Measurements from ENCODE around the gene UNC93A.
"Not testable (repeated sequence)": the region's sequence is repeated elsewhere in the genome, so short reads cannot be mapped to it uniquely, and the experiment has no call there.

UNC93A gene

GRCh38 chr6:167309355-167310192 is 18.5 kb downstream of the UNC93A start:
- not testable (repeated sequence) for DNase-seq (ENCODE audit: low read depth in 3 of 3)

- no peak for DNase-seq (ENCODE audit: low read depth in 3 of 3)
Observed at GRCh38 chr6:167311286-167311685, 20.2 kb downstream of the UNC93A start.

- DNase-seq (ENCODE audit: low read depth in 3 of 3) = not testable (repeated sequence)
Observed at GRCh38 chr6:167311691-167312090, 20.6 kb downstream of the UNC93A start.

GRCh38 chr6:167314180-167314821 is 23.2 kb downstream of the UNC93A start:
- no peak for DNase-seq (ENCODE audit: low read depth in 3 of 3)

GRCh38 chr6:167317172-167317571 is 26.1 kb downstream of the UNC93A start:
- DNase-seq (ENCODE audit: low read depth in 3 of 3) = no peak

GRCh38 chr6:167318354-167318753 is 27.2 kb downstream of the UNC93A start:
- not testable (repeated sequence) for DNase-seq (ENCODE audit: low read depth in 3 of 3)

GRCh38 chr6:167318856-167319255 is 27.7 kb downstream of the UNC93A start:
- DNase-seq (ENCODE audit: low read depth in 3 of 3) = not testable (repeated sequence)

- not testable (repeated sequence) for DNase-seq (ENCODE audit: low read depth in 3 of 3)
Observed at GRCh38 chr6:167319856-167320753, 29.0 kb downstream of the UNC93A start.

GRCh38 chr6:167320754-167321056 is 29.6 kb downstream of the UNC93A start:
- DNase-seq (ENCODE audit: low read depth in 3 of 3) = not testable (repeated sequence)

- not testable (repeated sequence) for DNase-seq (ENCODE audit: low read depth in 3 of 3)
Observed at GRCh38 chr6:167321185-167321584, 30.1 kb downstream of the UNC93A start.

GRCh38 chr6:167323111-167323510 is 32.0 kb downstream of the UNC93A start:
- DNase-seq (ENCODE audit: low read depth in 3 of 3) = no peak

GRCh38 chr6:167324111-167324510 is 33.0 kb downstream of the UNC93A start:
- DNase-seq (ENCODE audit: low read depth in 3 of 3) = no peak

GRCh38 chr6:167325766-167326165 is 34.7 kb downstream of the UNC93A start:
- no peak for DNase-seq (ENCODE audit: low read depth in 3 of 3)

GRCh38 chr6:167327391-167327790 is 36.3 kb downstream of the UNC93A start:
- no peak for DNase-seq (ENCODE audit: low read depth in 3 of 3)

GRCh38 chr6:167328086-167328485 is 37.0 kb downstream of the UNC93A start:
- DNase-seq (ENCODE audit: low read depth in 3 of 3) = no peak

GRCh38 chr6:167329014-167329413 is 37.9 kb downstream of the UNC93A start:
- no peak for DNase-seq (ENCODE audit: low read depth in 3 of 3)

- DNase-seq (ENCODE audit: low read depth in 3 of 3) = no peak
Observed at GRCh38 chr6:167330750-167331149, 39.6 kb downstream of the UNC93A start.

- DNase-seq (ENCODE audit: low read depth in 3 of 3) = no peak
Observed at GRCh38 chr6:167331565-167331964, 40.5 kb downstream of the UNC93A start.

- no peak for DNase-seq (ENCODE audit: low read depth in 3 of 3)
Observed at GRCh38 chr6:167336844-167337630, 45.9 kb downstream of the UNC93A start.

GRCh38 chr6:167337675-167338449 is 46.7 kb downstream of the UNC93A start:
- DNase-seq (ENCODE audit: low read depth in 3 of 3) = no peak
